BLaER1 treated with 17β-estradiol and CSF1 and Interleukin-3, amounts not matched to agents 10 nM and 100 nM (cell line): ENCODE results near the gene LCE1E.

Source experiments
- H3K27ac ChIP-seq, 11 experiments: shearing (Covaris generic); formaldehyde crosslinking; 2 replicates each; pipeline ENCODE4 v1.8.1; 2022
- H3K27me3 ChIP-seq, 11 experiments: shearing (Covaris generic); formaldehyde crosslinking; 2 replicates each; pipeline ENCODE4 v1.8.1; 2022
- H3K36me3 ChIP-seq, 11 experiments: shearing (Covaris generic); formaldehyde crosslinking; 2 replicates each; pipeline ENCODE4 v1.8.1; 2022
- H3K4me1 ChIP-seq, 10 experiments: shearing (Covaris generic); formaldehyde crosslinking; 2 replicates each; pipeline ENCODE4 v1.8.1; 2022
- H3K4me2 ChIP-seq, 11 experiments: shearing (Covaris generic); formaldehyde crosslinking; 2 replicates each; pipeline ENCODE4 v1.8.1; 2022
- H3K4me3 ChIP-seq, 10 experiments: shearing (Covaris generic); formaldehyde crosslinking; 2 replicates each; pipeline ENCODE4 v1.8.1; 2022
- H3K9ac ChIP-seq, 11 experiments: shearing (Covaris generic); formaldehyde crosslinking; 2 replicates each; pipeline ENCODE4 v1.8.1; 2022
- H3K9me3 ChIP-seq, 11 experiments: shearing (Covaris generic); formaldehyde crosslinking; replicated peaks in 1 of 11; 2 replicates each; pipeline ENCODE4 v1.8.1; 2022
- H4K20me1 ChIP-seq, 11 experiments: shearing (Covaris generic); formaldehyde crosslinking; 2 replicates each; pipeline ENCODE4 v1.8.1; 2022
- Cebpa-rat ChIP-seq, 11 experiments: shearing (Covaris generic); IDR thresholded peaks; 2 replicates each; pipeline ENCODE4 v1.8.1; 2022

LCE1E gene

DNA sequence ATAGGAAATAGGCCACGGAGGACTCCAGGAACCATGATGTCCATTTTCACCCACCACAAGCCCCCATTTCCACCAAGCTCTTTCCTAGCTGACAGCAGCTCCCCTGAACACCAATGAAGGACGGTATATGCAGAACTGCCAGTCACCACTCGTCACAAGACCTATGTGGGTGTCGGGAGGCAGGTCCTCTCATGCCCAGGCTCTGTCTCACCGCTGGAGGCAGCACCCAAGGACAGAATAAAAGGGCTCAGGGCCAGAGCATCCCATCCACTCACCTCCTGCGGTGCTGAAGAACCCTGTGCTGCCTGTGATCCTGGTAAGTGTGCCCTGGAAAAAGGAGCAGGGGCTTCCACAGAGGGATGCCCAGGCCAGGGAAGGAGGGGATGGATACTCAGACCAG is 11.2 kb upstream of the LCE1E start, which contains the start of gene LCE1F:
Gene LCE1F (plus strand): TSS at position 266 of the 400 bp plus-strand sequence. CDS start 1,232 bp downstream, outside the sequence.
- no peak within 1 kb of the TSS for H3K27ac ChIP-seq

DNA sequence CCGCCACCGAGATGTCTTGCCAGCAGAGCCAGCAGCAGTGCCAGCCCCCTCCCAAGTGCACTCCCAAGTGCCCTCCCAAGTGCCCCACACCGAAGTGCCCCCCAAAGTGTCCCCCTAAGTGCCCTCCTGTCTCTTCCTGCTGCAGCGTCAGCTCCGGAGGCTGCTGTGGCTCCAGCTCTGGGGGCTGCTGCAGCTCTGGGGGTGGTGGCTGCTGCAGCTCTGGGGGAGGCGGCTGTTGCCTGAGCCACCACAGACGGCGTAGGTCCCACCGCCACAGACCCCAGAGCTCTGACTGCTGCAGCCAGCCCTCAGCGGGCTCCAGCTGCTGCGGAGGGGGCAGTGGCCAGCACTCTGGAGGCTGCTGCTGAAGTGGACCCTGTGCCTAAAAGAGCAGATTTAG is 9.7 kb upstream of the LCE1E start:
- H4K20me1 ChIP-seq: no peaks in the 10 kb centered on the region
- H3K27me3 ChIP-seq: no peaks in the 10 kb centered on the region
- H3K9me3 ChIP-seq: peaks cover 0 to 6% (median 3%) of the 10 kb centered on the region in 11 experiments; a peak in 10 of 22 replicates
- H3K9ac ChIP-seq: no peak overlapping the region
- no peaks in the 10 kb centered on the region for H3K4me1 ChIP-seq
- H3K4me3 ChIP-seq: no peak overlapping the region
- no peaks in the 10 kb centered on the region for H3K36me3 ChIP-seq
- H3K4me2 ChIP-seq: no peak overlapping the region
- no peak for TF ChIP-seq Cebpa-rat (IDR thresholded peaks at IDR 0.05)
- H3K27ac ChIP-seq: no peak overlapping the region

More for the DNA sequence above, 11.2 kb upstream of the LCE1E start, which contains the start of gene LCE1F:
- Histone ChIP-seq H3K4me3 (no peak within 1 kb of the TSS), H3K4me1 (no peaks in the 10 kb centered on the region), H3K36me3 (no peaks in the 10 kb centered on the region), H3K4me2 (no peak within 1 kb of the TSS), H3K27me3 (no peaks in the 10 kb centered on the region), H3K9me3 (peaks cover 0 to 17% (median 5%) of the 10 kb centered on the region in 11 experiments; a peak in 10 of 22 replicates), H3K9ac (no peak within 1 kb of the TSS), H4K20me1 (no peaks in the 10 kb centered on the region)
- no peak for TF ChIP-seq Cebpa-rat (IDR thresholded peaks at IDR 0.05)

DNA sequence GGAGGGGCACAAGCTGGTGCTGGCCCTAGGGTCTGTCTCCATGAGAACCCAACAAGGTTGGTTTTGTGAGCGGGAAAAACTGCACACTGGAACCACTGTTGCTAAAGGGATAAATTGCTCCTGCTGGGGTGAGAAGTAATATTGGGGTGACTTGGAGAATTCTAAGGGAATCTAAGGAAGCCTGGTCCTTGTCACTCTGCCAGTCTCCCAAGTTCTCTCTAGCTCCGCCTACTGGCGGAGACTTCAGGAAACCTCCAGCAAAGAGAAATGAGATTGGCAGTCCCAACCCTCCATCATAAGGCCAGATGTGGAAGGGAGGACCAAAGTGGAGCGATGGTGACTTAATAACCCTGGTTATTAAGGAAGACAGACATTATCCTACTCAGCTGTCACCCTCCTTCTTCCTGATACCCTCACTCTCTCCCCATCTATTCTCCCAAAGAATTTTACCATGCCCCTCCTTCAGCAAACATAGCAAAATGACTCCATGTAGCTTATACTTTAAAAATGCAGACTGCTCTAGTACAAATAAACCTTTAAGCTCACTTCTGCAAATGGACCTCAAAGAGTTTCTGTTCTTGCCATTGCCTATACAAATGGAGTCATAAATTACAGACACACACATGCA is 8.4 kb upstream of the LCE1E start:
- no peak for TF ChIP-seq Cebpa-rat (IDR thresholded peaks at IDR 0.05)
- Histone ChIP-seq H3K9me3 (no peaks in the 10 kb centered on the region; a peak in 1 of 22 replicates), H3K4me2 (no peak overlapping the region), H3K9ac (no peak overlapping the region), H4K20me1 (no peaks in the 10 kb centered on the region), H3K4me3 (no peak overlapping the region), H3K27ac (no peak overlapping the region), H3K36me3 (no peaks in the 10 kb centered on the region), H3K4me1 (no peaks in the 10 kb centered on the region), H3K27me3 (no peaks in the 10 kb centered on the region)

DNA sequence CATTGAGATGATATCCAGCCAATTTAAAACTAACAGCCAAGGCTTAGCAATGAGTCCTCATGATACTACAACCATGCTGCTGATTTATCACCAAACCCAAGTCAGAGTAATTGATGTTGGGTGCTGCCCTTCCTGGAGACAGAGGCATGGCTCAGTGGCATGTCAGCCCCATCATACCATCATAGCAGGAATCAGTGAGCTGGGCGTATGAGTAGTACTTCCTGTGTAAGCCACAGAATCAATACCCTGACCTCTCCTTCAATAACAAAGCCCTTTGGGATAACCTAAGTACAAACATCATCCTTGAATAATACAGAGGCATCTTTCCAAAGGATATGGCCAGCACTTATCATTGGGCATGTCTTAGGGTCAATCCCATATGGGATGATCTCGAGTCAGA is 3.0 kb upstream of the LCE1E start:
- no peaks in the 10 kb centered on the region for H3K9me3 ChIP-seq
- H4K20me1 ChIP-seq: no peaks in the 10 kb centered on the region
- no peak overlapping the region for H3K4me3 ChIP-seq
- peaks cover 0 to 12% (median 5%) of the 10 kb centered on the region in 10 experiments; a peak in 7 of 20 replicates for H3K4me1 ChIP-seq
- H3K27me3 ChIP-seq: no peaks in the 10 kb centered on the region
- no peak overlapping the region; a peak in 1 of 22 replicates for H3K4me2 ChIP-seq
- no peak for TF ChIP-seq Cebpa-rat (IDR thresholded peaks at IDR 0.05)
- H3K36me3 ChIP-seq: no peaks in the 10 kb centered on the region
- no peak overlapping the region for H3K27ac ChIP-seq
- no peak overlapping the region for H3K9ac ChIP-seq

DNA sequence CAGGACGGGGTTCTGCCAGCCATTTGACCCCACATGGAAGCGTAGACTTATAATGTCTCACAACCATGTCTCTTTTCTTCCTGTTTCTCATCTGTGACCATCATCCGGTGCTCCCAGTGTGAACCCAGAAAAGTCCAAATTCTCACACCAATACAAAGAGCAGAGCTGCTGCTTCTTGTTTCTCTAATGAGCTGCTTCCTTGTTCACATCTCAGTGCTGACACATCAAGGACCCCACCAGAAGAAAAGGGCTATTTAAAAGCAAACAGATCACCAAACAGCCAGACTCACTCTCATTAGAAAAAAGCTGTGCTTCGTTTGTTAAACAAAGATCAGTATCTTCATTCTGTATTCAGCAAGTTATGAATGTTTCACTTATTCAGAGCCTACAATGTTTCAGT is 9.6 kb downstream of the LCE1E start:
- TF ChIP-seq Cebpa-rat (IDR thresholded peaks at IDR 0.05): no peak
- Histone ChIP-seq H3K4me3 (no peak overlapping the region), H3K4me1 (peaks cover 0 to 9% (median 0%) of the 10 kb centered on the region in 10 experiments; a peak in 1 of 20 replicates), H3K27ac (no peak overlapping the region), H3K4me2 (no peak overlapping the region), H3K9ac (no peak overlapping the region), H3K36me3 (no peaks in the 10 kb centered on the region), H4K20me1 (no peaks in the 10 kb centered on the region), H3K27me3 (no peaks in the 10 kb centered on the region), H3K9me3 (no peaks in the 10 kb centered on the region)

DNA sequence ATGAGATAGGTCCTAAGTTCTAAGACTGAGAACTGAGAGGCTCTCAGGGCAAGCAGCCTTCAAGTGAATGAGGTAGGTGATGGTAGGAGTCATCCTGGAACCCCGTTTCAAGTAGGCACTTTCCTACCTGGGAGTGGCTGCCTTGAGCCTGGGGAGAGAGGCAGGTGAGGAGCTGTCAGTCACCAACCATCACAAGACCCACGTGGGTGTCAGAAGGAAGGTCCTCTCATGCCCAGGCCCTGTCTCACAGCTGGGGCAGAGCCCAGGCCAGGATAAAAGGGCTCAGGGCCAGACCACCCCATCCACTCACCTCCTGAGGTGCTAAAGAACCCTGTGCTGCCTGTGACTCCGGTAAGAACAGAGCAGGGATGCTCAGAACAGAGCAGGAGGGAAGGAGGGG is 10.4 kb downstream of the LCE1E start, which contains the start of gene LCE1D:
Gene LCE1D (plus strand): TSS at position 301 of the 400 bp plus-strand sequence. CDS start 1,074 bp downstream, outside the sequence.
- Histone ChIP-seq H4K20me1 (no peaks in the 10 kb centered on the region), H3K36me3 (no peaks in the 10 kb centered on the region), H3K4me1 (peaks cover 0 to 9% (median 0%) of the 10 kb centered on the region in 10 experiments; a peak in 1 of 20 replicates), H3K4me3 (no peak within 1 kb of the TSS), H3K27ac (no peak within 1 kb of the TSS), H3K9me3 (no peaks in the 10 kb centered on the region), H3K4me2 (no peak within 1 kb of the TSS), H3K27me3 (no peaks in the 10 kb centered on the region), H3K9ac (no peak within 1 kb of the TSS)
- TF ChIP-seq Cebpa-rat (IDR thresholded peaks at IDR 0.05): no peak

DNA sequence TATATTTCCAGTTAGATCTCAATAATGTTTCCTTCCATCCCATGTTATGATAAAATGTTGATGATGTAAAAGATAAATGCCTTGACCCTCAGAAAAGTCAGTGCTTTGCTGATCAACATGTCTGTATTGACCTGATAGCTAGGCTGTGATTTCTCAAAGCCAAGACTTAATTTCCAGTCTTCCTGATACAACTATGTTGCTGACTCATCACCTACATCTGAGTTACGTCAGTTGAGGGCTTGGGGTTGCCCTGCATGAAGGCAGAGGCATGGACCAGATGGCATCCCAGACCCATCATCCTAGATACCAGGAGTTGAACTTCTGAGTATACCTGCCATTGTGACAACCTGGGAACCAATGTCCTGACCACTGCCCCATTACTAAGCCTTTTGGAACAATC is 15.3 kb downstream of the LCE1E start:
- no peak overlapping the region for H3K4me2 ChIP-seq
- no peak overlapping the region for H3K27ac ChIP-seq
- no peak for TF ChIP-seq Cebpa-rat (IDR thresholded peaks at IDR 0.05)
- no peaks in the 10 kb centered on the region for H3K36me3 ChIP-seq
- H3K9ac ChIP-seq: no peak overlapping the region
- H3K27me3 ChIP-seq: no peaks in the 10 kb centered on the region
- no peaks in the 10 kb centered on the region for H3K9me3 ChIP-seq
- peaks cover 0 to 9% (median 0%) of the 10 kb centered on the region in 10 experiments; a peak in 1 of 20 replicates for H3K4me1 ChIP-seq
- no peaks in the 10 kb centered on the region for H4K20me1 ChIP-seq
- H3K4me3 ChIP-seq: no peak overlapping the region

DNA sequence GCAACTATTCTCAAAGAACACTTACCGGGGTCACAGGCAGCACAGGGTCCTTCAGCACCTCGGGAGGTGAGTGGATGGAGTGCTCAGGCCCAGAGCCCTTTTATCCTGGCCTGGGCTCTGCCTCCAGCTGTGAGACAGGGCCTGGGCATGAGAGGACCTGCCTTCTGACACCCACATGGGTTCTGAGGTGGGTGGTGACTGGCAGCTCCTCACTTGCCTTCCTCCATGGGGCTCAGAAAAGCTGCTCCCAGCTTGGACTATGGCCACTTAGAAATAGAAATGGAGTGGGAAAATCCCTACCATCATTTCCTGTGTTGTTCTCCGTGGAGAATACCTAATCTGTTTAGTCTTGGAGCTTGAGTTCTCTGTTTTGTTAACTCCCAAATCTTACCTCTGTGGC is 20.5 kb downstream of the LCE1E start, which contains the start of gene LCE1C:
Gene LCE1C (minus strand): TSS at position 76 of the 400 bp plus-strand sequence. CDS start 1,173 bp downstream, outside the sequence.
- no peaks in the 10 kb centered on the region for H3K4me1 ChIP-seq
- no peak within 1 kb of the TSS for H3K4me2 ChIP-seq
- H3K9me3 ChIP-seq: peaks cover 0 to 6% (median 0%) of the 10 kb centered on the region in 11 experiments; a peak in 1 of 22 replicates
- no peak within 1 kb of the TSS for H3K27ac ChIP-seq
- H3K9ac ChIP-seq: no peak within 1 kb of the TSS
- no peaks in the 10 kb centered on the region for H4K20me1 ChIP-seq
- H3K4me3 ChIP-seq: no peak within 1 kb of the TSS
- TF ChIP-seq Cebpa-rat (IDR thresholded peaks at IDR 0.05): no peak
- no peaks in the 10 kb centered on the region for H3K27me3 ChIP-seq
- no peaks in the 10 kb centered on the region for H3K36me3 ChIP-seq

DNA sequence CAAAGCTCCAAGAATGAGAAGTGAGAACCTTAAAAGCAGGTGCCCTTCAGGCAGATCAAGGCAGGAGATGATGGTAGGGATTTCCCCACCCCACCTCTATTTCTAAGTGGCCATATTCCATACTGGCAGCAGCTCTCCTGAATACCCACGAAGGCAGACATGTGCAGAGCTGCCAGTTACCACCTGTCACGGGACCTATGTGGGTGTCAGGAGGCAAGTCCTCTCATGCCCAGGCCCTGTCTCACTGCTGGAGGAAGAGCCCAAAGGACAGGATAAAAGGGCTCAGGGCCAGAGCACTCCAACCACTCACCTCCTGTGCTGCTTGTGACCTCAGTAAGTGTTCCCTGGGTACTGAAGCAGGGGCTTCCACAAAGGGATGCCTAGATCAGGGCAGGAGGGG is 25.0 kb downstream of the LCE1E start:
- Histone ChIP-seq H3K4me1 (no peaks in the 10 kb centered on the region), H3K36me3 (no peaks in the 10 kb centered on the region), H3K9me3 (peaks cover 0 to 6% (median 0%) of the 10 kb centered on the region in 11 experiments; a peak in 1 of 22 replicates), H3K27ac (no peak overlapping the region), H4K20me1 (no peaks in the 10 kb centered on the region), H3K27me3 (no peaks in the 10 kb centered on the region), H3K4me2 (no peak overlapping the region), H3K9ac (no peak overlapping the region), H3K4me3 (no peak overlapping the region)
- no peak for TF ChIP-seq Cebpa-rat (IDR thresholded peaks at IDR 0.05)

DNA sequence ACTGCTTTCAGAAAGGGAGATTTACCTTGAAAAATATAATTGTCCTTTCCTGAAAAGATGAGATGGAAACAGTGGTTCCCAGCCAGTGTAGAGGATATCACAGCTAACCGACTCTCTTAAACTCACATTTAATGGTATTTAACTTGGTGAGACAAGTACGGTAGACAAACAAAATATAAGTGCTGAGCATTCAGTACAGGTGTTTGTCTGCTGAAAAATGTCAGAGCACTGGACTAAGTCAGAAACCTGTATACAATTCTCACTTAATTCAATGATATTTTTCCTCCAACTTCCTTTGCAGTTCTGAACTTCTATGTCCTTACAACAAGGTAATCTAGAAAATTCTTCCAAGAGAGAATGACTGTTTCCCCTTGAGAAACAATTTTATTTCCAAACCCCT is 25.6 kb downstream of the LCE1E start, which contains the start of gene LCE1B:
Gene LCE1B (plus strand): TSS at position 301 of the 400 bp plus-strand sequence. CDS start 476 bp downstream, outside the sequence.
- Histone ChIP-seq H3K27me3 (no peaks in the 10 kb centered on the region), H4K20me1 (no peaks in the 10 kb centered on the region), H3K4me1 (no peaks in the 10 kb centered on the region), H3K9me3 (peaks cover 0 to 6% (median 0%) of the 10 kb centered on the region in 11 experiments; a peak in 1 of 22 replicates), H3K36me3 (no peaks in the 10 kb centered on the region), H3K4me3 (no peak within 1 kb of the TSS), H3K9ac (no peak within 1 kb of the TSS), H3K27ac (no peak within 1 kb of the TSS), H3K4me2 (no peak within 1 kb of the TSS)
- no peak for TF ChIP-seq Cebpa-rat (IDR thresholded peaks at IDR 0.05)
